ENCODE results near the gene SLAMF6.

GRCh38 chr1:160539684-160539989 lies 16.6 kb upstream of the SLAMF6 start:
- TF ChIP-seq, protein P1, sequence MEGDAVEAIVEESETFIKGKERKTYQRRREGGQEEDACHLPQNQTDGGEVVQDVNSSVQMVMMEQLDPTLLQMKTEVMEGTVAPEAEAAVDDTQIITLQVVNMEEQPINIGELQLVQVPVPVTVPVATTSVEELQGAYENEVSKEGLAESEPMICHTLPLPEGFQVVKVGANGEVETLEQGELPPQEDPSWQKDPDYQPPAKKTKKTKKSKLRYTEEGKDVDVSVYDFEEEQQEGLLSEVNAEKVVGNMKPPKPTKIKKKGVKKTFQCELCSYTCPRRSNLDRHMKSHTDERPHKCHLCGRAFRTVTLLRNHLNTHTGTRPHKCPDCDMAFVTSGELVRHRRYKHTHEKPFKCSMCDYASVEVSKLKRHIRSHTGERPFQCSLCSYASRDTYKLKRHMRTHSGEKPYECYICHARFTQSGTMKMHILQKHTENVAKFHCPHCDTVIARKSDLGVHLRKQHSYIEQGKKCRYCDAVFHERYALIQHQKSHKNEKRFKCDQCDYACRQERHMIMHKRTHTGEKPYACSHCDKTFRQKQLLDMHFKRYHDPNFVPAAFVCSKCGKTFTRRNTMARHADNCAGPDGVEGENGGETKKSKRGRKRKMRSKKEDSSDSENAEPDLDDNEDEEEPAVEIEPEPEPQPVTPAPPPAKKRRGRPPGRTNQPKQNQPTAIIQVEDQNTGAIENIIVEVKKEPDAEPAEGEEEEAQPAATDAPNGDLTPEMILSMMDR (IDR thresholded peaks at IDR 0.05), result no peak
- TF ChIP-seq POLR2A (IDR thresholded peaks at IDR 0.05), result no peak

All from ovary (tissue), 3 donors.